Activated naive CD4-positive, alpha-beta T cell treated with anti-CD3 and anti-CD28 coated beads, Interleukin-2, amount 10 ng/mL, durations not matched to agents 7 days and 5 days (primary cell): ENCODE data around the gene RFX2.
"Not testable (repeated sequence)": the region's sequence is repeated elsewhere in the genome, so short reads cannot be mapped to it uniquely, and the experiment has no call there.

Source experiments
- CTCF ChIA-PET: fragments of 350-600 bp; sonication (Branson Sonifier 250); formaldehyde crosslinking; loops from one replicate; lab custom pipeline; 2021; ENCODE audit warnings: antibody characterized with exemption; lab: Charles Lee
- DNase-seq: peaks from one replicate; pipeline ENCODE4 v3.0.0-alpha.2; 2020
- H3K27ac Mint-ChIP-seq: one replicate; pipeline ENCODE4 v1.8.0; 2021; ENCODE audit warnings: mild to moderate bottlenecking, moderate library complexity, mixed read lengths
- H3K27me3 Mint-ChIP-seq: one replicate; pipeline ENCODE4 v1.8.0; 2021; ENCODE audit warnings: mild to moderate bottlenecking, mixed read lengths
- H3K36me3 Mint-ChIP-seq: one replicate; pipeline ENCODE4 v1.8.0; 2021; ENCODE audit warnings: mixed read lengths
- H3K4me1 Mint-ChIP-seq: one replicate; pipeline ENCODE4 v1.8.0; 2021; ENCODE audit warnings: mixed read lengths
- H3K4me3 Mint-ChIP-seq: one replicate; pipeline ENCODE4 v1.8.0; 2021; ENCODE audit warnings: mild to moderate bottlenecking, moderate library complexity, mixed read lengths
- H3K9me3 Mint-ChIP-seq: one replicate; pipeline ENCODE4 v1.8.0; 2021; ENCODE audit warnings: mixed read lengths

Gene RFX2

GRCh38 chr19:6116749-6117430 lies 6.6 kb upstream of the RFX2 start:
- DNase-seq: no peak

GRCh38 chr19:6115992-6116391 lies 5.7 kb upstream of the RFX2 start:
- Mint-ChIP-seq H3K27ac (no peak overlapping the region), H3K4me3 (no peak overlapping the region), H3K36me3 (no peaks in the 10 kb centered on the region), H3K9me3 (peaks cover 12% of the 10 kb centered on the region), H3K4me1 (peaks cover 9% of the 10 kb centered on the region), H3K27me3 (peaks cover 42% of the 10 kb centered on the region)
- CTCF ChIA-PET: interaction anchor here (0.8 to 4.4 kb wide), 2 partner anchors 10 to 64 kb away, joined by 3 to 26 read pairs; no protein-coding TSS in a partner anchor
- no peak for DNase-seq

More at GRCh38 chr19:6116749-6117430, 6.6 kb upstream of the RFX2 start:
- no peaks in the 10 kb centered on the region for H3K36me3 Mint-ChIP-seq
- H3K27me3 Mint-ChIP-seq: peaks cover 42% of the 10 kb centered on the region
- peaks cover 10% of the 10 kb centered on the region for H3K9me3 Mint-ChIP-seq
- CTCF ChIA-PET: interaction anchor here (4.4 kb wide), 1 partner anchor 9 kb away, joined by 26 read pairs; no protein-coding TSS in a partner anchor
- no peak overlapping the region for H3K4me3 Mint-ChIP-seq
- peaks cover 3% of the 10 kb centered on the region for H3K4me1 Mint-ChIP-seq
- no peak overlapping the region for H3K27ac Mint-ChIP-seq

- no peak for DNase-seq
- peaks cover 49% of the 10 kb centered on the region for H3K27me3 Mint-ChIP-seq
- CTCF ChIA-PET: interaction anchor here (0.8 to 4.4 kb wide), 2 partner anchors 12 to 65 kb away, joined by 4 to 26 read pairs; no protein-coding TSS in a partner anchor
These were observed 3.4 kb upstream of the RFX2 start for GRCh38 chr19:6113616-6114188.

GRCh38 chr19:6109947-6110346 lies 353 bp downstream of the RFX2 start:
- Mint-ChIP-seq H3K27ac (no peak overlapping the region), H3K4me3 (peak overlapping the region; percentile 83), H3K9me3 (peaks cover 2% of the 10 kb centered on the region), H3K36me3 (peaks cover 2% of the 10 kb centered on the region), H3K4me1 (peaks cover 29% of the 10 kb centered on the region), H3K27me3 (peaks cover 38% of the 10 kb centered on the region)
- no peak for DNase-seq
- CTCF ChIA-PET: no interaction called here

More at GRCh38 chr19:6113616-6114188, 3.4 kb upstream of the RFX2 start:
- no peak overlapping the region for H3K4me3 Mint-ChIP-seq
- no peak overlapping the region for H3K27ac Mint-ChIP-seq
- peaks cover 21% of the 10 kb centered on the region for H3K4me1 Mint-ChIP-seq
- H3K36me3 Mint-ChIP-seq: no peaks in the 10 kb centered on the region
- peaks cover 5% of the 10 kb centered on the region for H3K9me3 Mint-ChIP-seq

GRCh38 chr19:6108721-6109633 lies 1.3 kb downstream of the RFX2 start:
- Mint-ChIP-seq H3K36me3 (peaks cover 2% of the 10 kb centered on the region), H3K27me3 (peaks cover 37% of the 10 kb centered on the region), H3K9me3 (peaks cover 2% of the 10 kb centered on the region), H3K4me3 (peak overlapping the region; percentile 83), H3K4me1 (peaks cover 29% of the 10 kb centered on the region), H3K27ac (no peak overlapping the region)
- peak; percentile 65 for DNase-seq
- CTCF ChIA-PET: no interaction called here

- CTCF ChIA-PET, H3K36me3 Mint-ChIP-seq, DNase-seq, H3K27ac Mint-ChIP-seq, H3K9me3 Mint-ChIP-seq, H3K4me3 Mint-ChIP-seq: not testable (repeated sequence)
- Mint-ChIP-seq H3K4me1 (peaks cover 27% of the 10 kb centered on the region), H3K27me3 (peaks cover 32% of the 10 kb centered on the region)
These were observed 3.5 kb downstream of the RFX2 start for GRCh38 chr19:6106643-6107294.

- no peak for DNase-seq
- Mint-ChIP-seq H3K27me3 (peaks cover 30% of the 10 kb centered on the region), H3K36me3 (peaks cover 3% of the 10 kb centered on the region), H3K4me3 (no peak overlapping the region), H3K27ac (peak overlapping the region; percentile 1), H3K4me1 (peaks cover 26% of the 10 kb centered on the region), H3K9me3 (no peaks in the 10 kb centered on the region)
- CTCF ChIA-PET: interaction anchor here (0.8 to 1.0 kb wide), 2 partner anchors 20 to 57 kb away, joined by 3 to 4 read pairs; no protein-coding TSS in a partner anchor
These were observed 4.9 kb downstream of the RFX2 start for GRCh38 chr19:6105444-6105843.

- Mint-ChIP-seq H3K9me3 (peaks cover 5% of the 10 kb centered on the region), H3K27ac (no peak overlapping the region), H3K4me3 (no peak overlapping the region), H3K36me3 (peaks cover 10% of the 10 kb centered on the region), H3K4me1 (peaks cover 25% of the 10 kb centered on the region), H3K27me3 (peaks cover 16% of the 10 kb centered on the region)
- DNase-seq: no peak
- CTCF ChIA-PET: no interaction called here
These were observed 6.4 kb downstream of the RFX2 start for GRCh38 chr19:6103894-6104293.

GRCh38 chr19:6103217-6103644 lies 7.1 kb downstream of the RFX2 start:
- no peak for DNase-seq
- Mint-ChIP-seq H3K4me3 (no peak overlapping the region), H3K9me3 (peaks cover 5% of the 10 kb centered on the region), H3K27ac (no peak overlapping the region), H3K36me3 (peaks cover 7% of the 10 kb centered on the region), H3K27me3 (peaks cover 9% of the 10 kb centered on the region), H3K4me1 (peaks cover 18% of the 10 kb centered on the region)
- CTCF ChIA-PET: interaction anchor here (0.6 kb wide), 1 partner anchor 61 kb away, joined by 3 read pairs; no protein-coding TSS in a partner anchor

GRCh38 chr19:6101991-6102390 lies 8.3 kb downstream of the RFX2 start:
- H3K9me3 Mint-ChIP-seq: peaks cover 5% of the 10 kb centered on the region
- peaks cover 14% of the 10 kb centered on the region for H3K4me1 Mint-ChIP-seq
- no peak for DNase-seq
- H3K27ac Mint-ChIP-seq: no peak overlapping the region
- H3K27me3 Mint-ChIP-seq: peaks cover 5% of the 10 kb centered on the region
- peaks cover 7% of the 10 kb centered on the region for H3K36me3 Mint-ChIP-seq
- CTCF ChIA-PET: no interaction called here
- no peak overlapping the region for H3K4me3 Mint-ChIP-seq

- Mint-ChIP-seq H3K9me3 (peaks cover 5% of the 10 kb centered on the region), H3K4me3 (no peak overlapping the region), H3K27ac (no peak overlapping the region), H3K36me3 (peaks cover 7% of the 10 kb centered on the region), H3K27me3 (peaks cover 5% of the 10 kb centered on the region), H3K4me1 (peaks cover 14% of the 10 kb centered on the region)
- CTCF ChIA-PET: no interaction called here
- no peak for DNase-seq
These were observed 8.9 kb downstream of the RFX2 start for GRCh38 chr19:6101291-6101825.

GRCh38 chr19:6100284-6100915 lies 9.9 kb downstream of the RFX2 start:
- peaks cover 14% of the 10 kb centered on the region for H3K4me1 Mint-ChIP-seq
- peaks cover 2% of the 10 kb centered on the region for H3K27me3 Mint-ChIP-seq
- peak; percentile 59 for DNase-seq
- peaks cover 5% of the 10 kb centered on the region for H3K9me3 Mint-ChIP-seq
- peak overlapping the region; percentile 80 for H3K27ac Mint-ChIP-seq
- CTCF ChIA-PET: interaction anchor here (1.2 kb wide), 1 partner anchor 26 kb away, joined by 4 read pairs; no protein-coding TSS in a partner anchor
- peak overlapping the region; percentile 60 for H3K4me3 Mint-ChIP-seq
- peaks cover 7% of the 10 kb centered on the region for H3K36me3 Mint-ChIP-seq

GRCh38 chr19:6099599-6099998 lies 10.7 kb downstream of the RFX2 start:
- Mint-ChIP-seq H3K4me3 (peak overlapping the region; percentile 60), H3K4me1 (peaks cover 14% of the 10 kb centered on the region), H3K27ac (no peak overlapping the region), H3K27me3 (no peaks in the 10 kb centered on the region), H3K36me3 (peaks cover 7% of the 10 kb centered on the region), H3K9me3 (peaks cover 5% of the 10 kb centered on the region)
- no peak for DNase-seq
- CTCF ChIA-PET: interaction anchor here (1.2 kb wide), 1 partner anchor 27 kb away, joined by 4 read pairs; no protein-coding TSS in a partner anchor
